HTERT RPE-1 (cell line): Measurements from ENCODE around the gene DPP6.

ENCODE experiments used
- in situ Hi-C: fragments of 300-500 bp; cut with MboI; formaldehyde crosslinking; loops from 4 replicates; pipeline ENCODE4 v1.14.3; 2020; ENCODE audit warnings: low sequenced_read_pairs

DPP6 gene

DNA sequence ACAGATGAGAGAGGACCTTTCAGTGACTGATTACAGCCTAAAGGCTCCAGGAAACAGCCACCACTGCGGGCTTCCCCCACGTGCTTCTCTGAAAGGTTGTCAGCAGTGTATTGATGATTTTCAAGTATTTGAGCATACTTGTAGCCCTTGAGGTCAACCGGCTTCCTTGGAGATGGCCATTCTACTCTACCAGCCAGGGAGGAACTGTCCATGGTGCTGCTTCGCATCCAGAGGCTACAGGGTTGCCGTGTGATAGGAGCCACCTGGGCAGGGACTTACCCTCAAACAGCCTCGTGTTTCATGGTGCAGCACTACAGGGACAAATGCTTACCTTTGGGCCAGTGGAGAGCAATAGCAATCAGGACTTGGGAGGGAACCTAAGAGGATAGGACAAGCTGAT lies 179.5 kb downstream of the DPP6 start:
- in situ Hi-C loops, result no loop called here

- in situ Hi-C loops, result no loop called here
These were observed 180.5 kb downstream of the DPP6 start for GRCh38 chr7:154232700-154233099.

DNA sequence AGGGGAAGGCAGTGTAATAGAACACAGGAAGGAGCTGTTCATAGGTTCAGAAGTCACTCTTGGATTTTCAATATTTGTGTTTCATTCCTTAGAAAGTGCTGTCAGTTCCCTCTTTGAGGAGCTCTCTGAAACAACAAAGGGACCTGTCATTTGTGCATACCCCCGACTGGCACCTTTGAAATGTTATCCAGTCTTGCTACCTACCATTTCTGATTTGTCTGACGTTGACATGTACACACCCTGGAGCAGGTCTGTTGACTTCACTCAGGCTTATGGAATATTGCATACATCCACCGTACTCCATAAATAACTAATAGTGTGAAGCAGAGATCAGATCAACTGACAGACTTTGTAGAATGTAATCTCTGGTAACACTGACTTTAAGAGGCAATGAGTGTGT lies 189.8 kb downstream of the DPP6 start:
- in situ Hi-C loops, result no loop called here

GRCh38 chr7:154242709-154243108 lies 190.5 kb downstream of the DPP6 start:
- in situ Hi-C loops, result no loop called here

- in situ Hi-C loops, result no loop called here
These were observed 199.8 kb downstream of the DPP6 start for GRCh38 chr7:154252046-154252445.

GRCh38 chr7:154253810-154254209 lies 201.6 kb downstream of the DPP6 start:
- in situ Hi-C loops, result no loop called here

DNA sequence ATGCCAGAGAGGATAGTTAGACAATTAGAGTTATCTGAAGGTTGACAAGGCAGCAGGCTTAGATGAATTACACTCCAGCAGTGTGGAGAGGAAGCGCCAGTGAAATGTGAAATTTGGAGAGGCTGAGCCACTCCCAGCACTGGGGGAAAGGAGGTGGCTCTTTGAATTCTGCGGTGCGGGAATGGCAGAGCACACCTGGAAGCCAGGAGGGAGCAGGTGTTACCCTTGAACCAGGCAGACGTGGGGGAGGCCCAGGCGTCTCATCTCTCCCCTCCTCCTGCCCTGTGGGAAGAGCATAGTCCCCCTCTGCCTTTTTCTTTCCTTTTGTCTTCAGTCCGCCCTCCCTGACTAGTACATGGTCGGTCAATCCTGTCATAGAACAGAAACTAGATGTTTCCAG lies 203.1 kb downstream of the DPP6 start:
- in situ Hi-C loops, result no loop called here

DNA sequence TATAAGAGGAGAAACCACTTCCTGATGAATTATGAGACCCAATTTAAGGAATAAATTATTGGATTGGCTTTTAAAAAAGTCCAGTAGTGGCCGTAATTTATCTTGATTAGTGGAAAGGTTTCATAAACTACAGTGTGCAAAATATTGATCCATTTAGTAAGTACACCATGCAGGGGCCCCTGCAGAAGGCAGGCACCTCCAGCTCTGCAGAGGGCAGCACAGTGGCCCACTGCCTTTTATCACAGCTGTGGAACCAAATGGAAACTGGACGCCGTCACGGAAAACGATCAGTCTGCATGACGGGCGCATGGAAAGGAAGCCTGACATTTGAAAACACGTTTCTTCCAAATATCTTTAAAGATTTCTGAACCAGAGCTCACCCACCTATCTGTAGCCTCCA lies 204.0 kb downstream of the DPP6 start:
- in situ Hi-C loops, result no loop called here

DNA sequence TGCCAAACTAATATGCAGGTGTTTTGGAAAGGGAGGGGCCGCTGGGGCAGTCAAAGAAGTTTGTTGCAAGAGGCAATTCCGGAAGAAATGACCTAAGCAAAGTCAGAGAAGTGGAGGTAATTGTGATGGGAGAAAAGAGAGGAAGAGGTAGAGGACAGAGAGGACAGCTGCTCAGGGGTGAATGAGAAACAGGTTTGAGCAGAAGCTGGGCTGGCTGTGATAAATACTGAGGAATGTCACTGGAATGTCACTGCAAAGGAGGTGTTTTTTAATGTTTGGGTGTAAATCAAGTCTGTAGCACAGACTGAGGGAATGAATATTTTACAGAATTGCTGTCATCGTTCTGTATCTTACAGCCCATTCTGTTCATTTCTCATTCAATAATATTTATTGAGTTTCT lies 207.2 kb downstream of the DPP6 start:
- in situ Hi-C loops, result no loop called here

- in situ Hi-C loops, result no loop called here
These were observed 235.2 kb downstream of the DPP6 start for GRCh38 chr7:154287356-154287755.

- in situ Hi-C loops, result no loop called here
These were observed 236.9 kb downstream of the DPP6 start for GRCh38 chr7:154289119-154289518.

GRCh38 chr7:154296443-154296842 lies 244.2 kb downstream of the DPP6 start:
- in situ Hi-C loops, result no loop called here

DNA sequence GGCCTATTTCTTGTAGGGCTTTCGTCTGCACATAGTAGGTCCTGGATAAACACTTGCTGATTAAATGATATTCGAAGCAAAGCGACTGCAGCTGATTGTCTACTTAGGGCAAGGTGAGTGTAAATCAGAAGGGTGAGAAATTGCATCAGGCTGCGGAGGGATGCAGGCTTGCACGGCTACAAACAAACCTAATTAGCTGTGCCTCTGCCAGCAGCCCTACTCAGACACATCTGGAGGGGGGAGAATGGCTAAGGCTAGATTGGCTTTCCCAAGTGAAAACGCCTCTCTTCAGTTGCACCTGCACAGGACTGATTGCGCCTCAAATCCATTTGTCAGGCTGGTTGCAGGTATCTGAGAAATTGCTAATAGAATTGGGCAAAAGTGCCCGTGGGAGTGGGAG lies 247.5 kb downstream of the DPP6 start:
- in situ Hi-C loops, result no loop called here

DNA sequence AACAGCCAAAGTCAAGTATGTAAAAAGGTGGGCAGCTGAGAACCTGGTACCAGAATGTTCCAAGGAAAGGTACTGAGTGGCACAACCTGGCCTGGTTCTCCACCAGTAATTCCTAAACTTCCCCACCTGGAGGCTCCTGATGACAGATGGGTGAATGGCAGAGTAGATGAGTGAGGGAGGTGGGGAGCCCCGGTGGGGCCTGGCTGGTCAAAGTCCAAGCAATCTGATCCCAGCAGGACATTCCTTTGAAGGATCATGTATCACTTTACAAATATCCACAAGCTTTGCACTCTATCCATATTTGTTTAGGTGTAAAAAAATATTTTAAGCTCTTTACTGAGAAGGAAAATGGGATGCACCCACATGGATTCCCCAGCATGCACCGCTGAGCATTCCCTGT lies 250.2 kb downstream of the DPP6 start:
- in situ Hi-C loops, result no loop called here

GRCh38 chr7:154304231-154304630 lies 252.0 kb downstream of the DPP6 start:
- in situ Hi-C loops, result no loop called here

DNA sequence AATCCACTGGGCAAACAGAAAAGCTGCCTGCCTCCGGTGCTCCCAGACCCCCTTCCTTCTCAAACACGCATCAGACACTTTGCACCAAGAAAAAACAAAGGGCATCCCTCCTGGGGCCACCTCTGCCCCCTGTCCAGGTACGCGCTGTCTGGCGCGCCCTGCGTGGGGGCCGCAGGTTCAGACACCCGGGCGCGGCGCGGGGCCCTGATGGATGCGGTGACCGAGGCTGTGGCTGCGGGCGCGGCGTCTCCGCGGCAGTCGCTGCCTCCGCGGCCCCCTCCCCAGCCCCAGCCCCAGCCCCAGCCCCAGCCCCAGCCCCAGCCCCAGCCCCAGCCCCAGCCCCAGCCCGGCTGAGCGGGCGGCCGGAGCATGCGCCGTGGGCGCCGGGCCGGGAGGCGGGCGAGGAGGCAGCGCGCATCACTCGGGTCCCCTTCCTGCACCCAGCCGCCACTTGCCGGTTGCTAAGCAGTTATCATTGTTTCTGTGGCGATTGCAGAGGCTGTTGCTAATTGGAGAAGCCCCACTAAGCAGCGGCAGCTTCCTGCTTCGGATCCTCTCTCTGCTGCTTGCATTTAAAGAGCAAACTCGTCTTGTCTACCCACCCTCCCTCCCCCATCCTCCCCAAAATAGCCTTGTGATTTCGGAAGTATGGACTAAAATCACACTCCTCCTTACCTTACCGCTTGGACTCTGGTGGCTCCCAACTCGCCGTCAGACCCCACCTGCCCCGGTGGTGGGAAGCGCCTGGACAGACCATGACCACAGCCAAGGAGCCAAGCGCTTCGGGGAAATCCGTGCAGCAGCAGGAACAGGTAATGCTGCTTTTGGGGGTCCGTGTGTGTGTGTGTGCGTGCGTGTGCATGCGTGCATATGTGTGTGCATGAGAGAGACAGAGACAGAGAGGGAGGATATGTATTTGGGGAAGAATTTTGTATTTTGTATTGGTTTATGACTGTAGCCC lies 252.8 kb downstream of the DPP6 start:
- in situ Hi-C loops, result no loop called here

DNA sequence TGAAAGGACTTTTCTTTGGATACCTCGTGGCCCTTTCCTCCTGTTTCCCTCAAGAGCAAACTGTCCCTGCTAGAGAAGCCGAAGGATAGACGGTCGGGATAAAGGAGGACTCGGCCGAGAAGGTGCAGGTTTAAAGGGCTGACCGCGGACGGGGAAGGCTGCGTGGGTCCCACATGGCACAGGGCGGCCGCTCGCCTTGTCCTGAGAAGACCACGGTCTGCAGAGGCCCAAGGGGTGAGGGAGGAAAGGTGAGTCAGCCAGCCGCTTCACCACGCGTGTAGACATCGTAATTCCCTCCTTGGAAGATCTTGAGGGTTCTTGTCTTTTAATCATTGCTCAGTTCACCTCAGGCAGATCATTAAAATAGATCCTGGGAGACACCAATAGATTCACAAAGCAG lies 253.8 kb downstream of the DPP6 start:
- in situ Hi-C loops, result no loop called here

DNA sequence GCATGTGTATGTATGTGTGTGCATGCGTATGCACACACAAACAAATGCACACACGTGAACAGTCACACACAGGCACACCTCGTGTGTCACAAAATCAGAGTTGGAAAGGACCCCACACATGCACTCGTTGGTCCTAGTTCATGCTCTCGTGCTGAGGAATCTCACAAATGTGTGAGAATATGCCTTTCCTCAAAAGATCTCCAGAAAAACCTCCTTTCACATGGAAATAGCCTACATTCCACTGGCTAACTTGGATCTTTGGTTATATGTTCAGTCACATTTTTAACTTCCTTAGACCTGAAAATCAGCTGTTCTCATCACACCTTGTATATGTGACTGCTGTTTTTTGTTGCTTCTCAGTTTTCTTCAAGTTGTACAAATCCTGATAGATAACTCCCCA lies 256.7 kb downstream of the DPP6 start:
- in situ Hi-C loops, result no loop called here

DNA sequence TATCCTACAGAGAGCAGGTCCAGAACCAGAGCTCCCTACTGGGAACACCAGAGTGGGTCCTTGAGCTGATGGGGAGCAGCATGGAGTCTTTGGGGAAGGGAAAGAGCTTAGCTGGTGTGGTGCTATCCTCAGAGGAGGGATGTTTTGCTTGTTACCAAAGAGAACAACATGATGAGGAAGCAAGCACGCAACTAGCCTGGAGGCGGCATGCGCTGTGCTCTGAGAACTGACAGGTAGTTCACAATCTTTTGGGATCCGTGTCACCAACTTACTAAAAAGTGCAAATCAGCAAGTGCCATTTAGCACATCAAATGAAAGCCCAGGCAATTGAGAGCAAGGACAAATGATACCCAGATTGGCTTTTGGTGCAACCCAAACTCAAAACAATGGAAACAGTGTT lies 257.9 kb downstream of the DPP6 start:
- in situ Hi-C loops, result no loop called here

GRCh38 chr7:154324196-154324595 lies 272.0 kb downstream of the DPP6 start:
- in situ Hi-C loops, result no loop called here

DNA sequence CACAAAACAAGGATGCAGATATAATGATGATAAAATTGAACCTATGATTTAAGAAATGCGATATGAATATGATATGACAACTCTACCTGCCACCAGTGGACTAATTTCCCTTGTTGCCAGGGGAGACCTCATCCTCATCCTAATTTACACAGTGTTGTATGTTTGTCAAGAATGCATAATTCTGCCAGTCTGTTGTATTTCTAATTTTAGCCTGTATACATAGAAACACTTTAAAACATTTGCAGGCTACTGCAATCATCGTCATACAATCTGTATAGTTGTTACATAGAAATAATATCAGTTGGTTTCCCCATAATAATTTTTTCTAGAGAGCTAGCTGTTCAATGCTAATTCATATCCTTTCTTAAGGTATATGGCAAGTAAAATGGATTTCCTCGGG lies 274.2 kb downstream of the DPP6 start:
- in situ Hi-C loops, result no loop called here

GRCh38 chr7:154330318-154330717 lies 278.1 kb downstream of the DPP6 start:
- in situ Hi-C loops, result no loop called here
